Midbrain (tissue), 1 donor: ENCODE measurements around the gene PROC.

Experiments used
- DNase-seq: peaks from one replicate; lab custom pipeline; 2025; lab: John Stamatoyannopoulos, UW

Gene PROC

GRCh38 chr2:127456960-127457359, 38.7 kb downstream of the PROC start:
- no peak for DNase-seq

GRCh38 chr2:127462461-127462860, 44.2 kb downstream of the PROC start:
- DNase-seq: no peak

- DNase-seq: no peak
Measured at GRCh38 chr2:127463155-127463991, 45.1 kb downstream of the PROC start.

GRCh38 chr2:127464470-127465257, 46.4 kb downstream of the PROC start:
- DNase-seq: no peak

- no peak for DNase-seq
Measured at GRCh38 chr2:127465258-127465657, 47.0 kb downstream of the PROC start.

GRCh38 chr2:127469051-127469450, 50.8 kb downstream of the PROC start:
- DNase-seq: no peak

GRCh38 chr2:127469974-127470373, 51.7 kb downstream of the PROC start:
- no peak for DNase-seq

- DNase-seq: no peak
Measured at GRCh38 chr2:127471286-127471988, 53.2 kb downstream of the PROC start.

GRCh38 chr2:127472268-127472667, 54.0 kb downstream of the PROC start:
- DNase-seq: no peak

- no peak for DNase-seq
Measured at GRCh38 chr2:127475788-127476187, 57.6 kb downstream of the PROC start.
